ENCODE results near the gene ARPP21.

Gene ARPP21

DNA sequence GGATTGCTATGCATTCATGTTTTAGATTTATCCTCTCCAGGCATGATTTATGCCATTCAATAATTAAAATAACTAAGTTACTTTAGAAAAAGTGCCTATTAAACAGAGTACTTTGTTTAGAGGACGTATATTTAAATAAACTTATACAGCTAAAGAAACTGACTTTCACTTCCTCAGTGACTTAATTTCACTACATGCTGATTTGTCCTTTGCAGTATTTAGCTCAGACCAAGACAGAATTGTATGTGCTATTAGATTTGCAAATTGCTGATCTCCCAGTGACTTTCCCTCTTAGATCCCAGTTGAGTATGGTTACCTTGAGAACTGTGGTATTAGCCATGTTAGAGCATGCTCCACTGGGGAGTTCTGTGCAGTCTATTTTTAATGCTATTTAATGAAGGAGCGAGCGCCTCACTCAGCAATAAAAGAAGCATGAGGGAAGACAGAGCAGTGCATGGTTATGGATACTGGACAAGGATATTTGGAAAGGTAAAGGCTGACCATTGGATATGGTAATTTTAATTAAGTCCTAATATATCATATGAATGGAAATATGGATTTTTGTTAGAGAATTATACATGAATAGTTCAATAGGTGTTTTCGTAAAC lies 2.7 kb downstream of the ARPP21 start:
- DNase-seq (ENCODE audit: low read depth in 2 of 2), result no peak

DNA sequence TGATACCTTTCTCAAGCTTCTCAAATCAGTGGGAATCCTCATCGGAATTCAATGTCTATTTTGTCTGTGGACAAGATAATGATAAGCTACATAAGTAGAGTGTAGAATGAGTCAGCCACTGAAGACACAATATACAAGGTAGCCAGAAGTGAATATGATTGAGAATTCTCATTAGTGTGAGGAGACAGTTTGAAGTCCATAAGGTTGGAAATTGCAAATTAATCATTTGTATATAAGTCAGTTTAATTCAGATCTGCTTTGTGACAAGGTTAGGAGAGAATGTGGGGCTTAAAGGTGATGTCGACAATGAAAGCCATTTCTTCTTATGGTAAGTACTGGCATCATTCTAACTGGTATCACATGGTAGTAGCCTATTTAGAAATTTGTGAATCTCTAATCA lies 4.2 kb downstream of the ARPP21 start:
- no peak for DNase-seq (ENCODE audit: low read depth in 2 of 2)

DNA sequence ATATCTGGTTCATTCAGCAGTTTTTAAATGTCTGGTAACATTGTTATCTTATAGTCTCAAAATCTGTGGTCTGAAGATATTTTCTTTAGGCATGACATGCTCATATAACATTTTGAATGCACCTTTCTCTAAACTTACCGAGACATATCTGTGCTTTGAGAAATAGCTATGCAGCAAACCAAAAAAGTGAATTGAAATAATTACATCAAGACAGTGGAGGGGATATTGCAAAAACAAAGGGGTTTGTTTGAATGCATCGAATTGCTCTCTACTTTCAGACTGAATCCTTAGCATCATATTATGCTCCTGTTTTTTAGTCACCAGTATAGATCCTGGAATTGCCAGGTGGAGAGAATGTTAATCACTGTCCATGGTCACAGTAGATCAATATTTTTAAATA lies 5.1 kb downstream of the ARPP21 start:
- DNase-seq (ENCODE audit: low read depth in 2 of 2), result no peak

DNA sequence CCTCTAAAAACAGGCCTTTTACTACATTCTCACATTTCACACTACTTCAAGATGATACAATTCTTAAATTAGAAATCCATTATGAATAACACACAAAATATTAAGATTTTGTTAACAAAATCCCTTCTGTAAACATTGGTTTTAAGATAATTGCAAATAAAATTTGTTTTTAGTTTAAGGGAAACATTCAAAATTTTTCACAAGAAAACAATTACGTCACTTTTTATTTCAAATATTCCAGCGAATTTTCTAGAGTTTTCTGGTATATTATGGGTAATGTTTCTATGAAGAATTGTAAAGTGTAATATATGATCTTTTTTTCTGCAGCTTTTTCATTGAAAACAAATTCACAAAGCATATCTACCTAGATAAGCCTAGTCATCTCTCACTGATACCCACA lies 5.9 kb downstream of the ARPP21 start:
- no peak for DNase-seq (ENCODE audit: low read depth in 2 of 2)

DNA sequence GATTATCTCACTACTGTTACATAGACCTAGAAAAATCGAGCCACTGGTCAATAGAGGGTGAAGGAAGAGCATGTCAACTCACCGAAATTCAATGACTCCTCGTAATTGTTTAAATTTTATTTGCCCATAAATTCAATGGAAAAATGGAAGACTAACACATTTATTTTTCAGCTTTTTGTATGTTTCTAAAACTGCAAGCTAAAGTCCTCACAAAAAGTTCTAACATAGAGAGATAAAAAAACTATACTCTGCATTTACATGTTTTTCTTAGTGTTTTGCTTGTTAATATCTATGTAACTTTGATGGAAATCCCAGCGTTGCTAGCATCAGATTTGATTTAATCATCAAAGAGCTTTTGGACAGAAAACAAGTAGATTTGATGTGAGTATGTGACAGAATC lies 6.8 kb downstream of the ARPP21 start:
- DNase-seq (ENCODE audit: low read depth in 2 of 2), result no peak

DNA sequence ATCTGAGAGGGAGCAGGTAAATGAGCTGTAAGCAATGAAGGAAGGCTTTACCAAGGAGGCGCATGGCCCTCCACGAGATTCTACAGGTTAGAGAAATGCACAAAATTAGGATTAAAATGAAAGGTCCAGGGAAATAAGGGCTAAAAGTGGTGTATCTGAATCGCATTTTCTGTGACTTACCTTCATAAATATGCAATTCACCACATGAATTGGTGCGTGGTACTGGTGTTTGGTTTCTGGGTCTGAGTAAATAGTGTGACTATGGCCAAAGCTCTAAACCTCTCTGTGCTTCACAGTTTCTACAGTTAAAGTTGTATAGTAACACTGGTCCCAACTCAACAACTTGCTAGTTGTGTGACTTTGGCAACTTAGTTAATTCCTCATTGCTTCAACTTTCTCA lies 8.1 kb downstream of the ARPP21 start:
- no peak for DNase-seq (ENCODE audit: low read depth in 2 of 2)

DNA sequence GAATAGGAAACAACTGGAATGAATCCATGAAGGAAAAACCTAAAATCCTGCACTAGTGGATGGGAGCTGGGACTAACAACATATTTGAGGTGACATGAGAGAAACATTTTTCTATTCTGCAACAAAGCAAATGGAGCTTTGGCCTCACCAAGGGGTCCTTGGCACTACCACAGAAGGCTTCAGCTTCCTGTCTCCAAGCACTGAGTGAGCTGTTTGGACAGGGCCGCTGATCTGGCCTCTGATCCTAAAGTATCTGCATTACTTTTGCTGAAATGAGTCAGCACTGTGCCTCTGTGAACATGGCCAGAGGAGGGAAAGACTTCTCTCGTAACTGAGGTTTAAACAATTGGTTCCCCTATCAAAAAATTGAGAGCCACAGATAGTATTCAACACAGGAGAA lies 9.0 kb downstream of the ARPP21 start:
- no peak for DNase-seq (ENCODE audit: low read depth in 2 of 2)

DNA sequence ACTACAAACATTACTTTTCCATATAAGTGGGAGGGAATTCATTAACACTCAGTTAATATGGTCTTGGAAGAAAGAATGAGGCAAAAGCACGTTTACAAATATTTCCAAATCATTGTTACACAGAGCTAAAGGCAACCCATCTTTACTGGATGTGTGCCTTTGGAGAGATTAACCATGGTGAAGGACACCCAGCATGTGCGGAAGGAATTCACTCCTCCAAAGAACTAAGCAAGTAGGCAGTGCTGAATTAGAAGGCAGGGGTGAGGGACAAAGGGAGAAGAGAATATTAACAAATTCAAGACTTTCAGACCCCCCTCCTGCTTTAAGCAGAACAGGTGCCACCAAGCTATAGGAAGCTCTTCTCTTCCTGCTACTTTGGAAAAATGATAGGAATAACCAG lies 10.1 kb downstream of the ARPP21 start:
- DNase-seq (ENCODE audit: low read depth in 2 of 2), result no peak

DNA sequence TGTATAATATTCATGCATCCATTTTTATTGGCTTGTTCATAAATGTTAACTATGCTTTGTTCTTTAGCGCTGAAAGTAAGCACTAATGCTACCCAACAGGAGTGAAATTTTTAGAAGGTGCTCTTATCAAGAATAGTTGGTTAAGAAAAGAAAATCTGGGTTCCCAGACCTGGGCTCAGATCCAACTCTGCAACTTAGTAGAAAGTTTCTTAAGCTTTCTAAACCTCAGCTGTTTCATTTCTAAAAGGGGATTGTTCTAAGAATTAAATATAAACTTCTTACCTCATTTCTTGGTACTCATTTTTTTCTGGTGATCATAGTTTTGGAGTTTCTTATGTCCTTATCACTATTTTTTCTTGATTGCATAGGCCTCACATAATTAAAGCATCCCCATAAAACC lies 12.1 kb downstream of the ARPP21 start:
- DNase-seq (ENCODE audit: low read depth in 2 of 2), result no peak

DNA sequence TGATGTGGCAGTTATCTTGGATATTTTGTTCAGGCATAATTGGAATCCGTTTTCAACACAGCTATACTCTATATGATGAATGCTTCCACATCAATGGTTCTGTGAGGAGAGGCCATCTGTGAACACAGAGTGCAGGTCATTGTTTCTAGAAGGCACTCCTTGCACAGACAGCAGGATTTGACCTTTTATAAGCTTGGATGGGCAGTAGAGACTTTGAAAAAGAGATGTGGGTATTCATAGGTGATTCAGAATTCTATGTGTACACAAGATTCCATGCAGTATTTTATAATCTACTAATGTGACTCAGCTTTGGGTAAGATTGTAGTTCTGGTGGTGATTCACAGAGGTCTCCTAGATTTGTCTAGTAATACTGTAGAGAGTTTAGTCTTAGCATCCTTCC lies 12.5 kb downstream of the ARPP21 start:
- no peak for DNase-seq (ENCODE audit: low read depth in 2 of 2)

DNA sequence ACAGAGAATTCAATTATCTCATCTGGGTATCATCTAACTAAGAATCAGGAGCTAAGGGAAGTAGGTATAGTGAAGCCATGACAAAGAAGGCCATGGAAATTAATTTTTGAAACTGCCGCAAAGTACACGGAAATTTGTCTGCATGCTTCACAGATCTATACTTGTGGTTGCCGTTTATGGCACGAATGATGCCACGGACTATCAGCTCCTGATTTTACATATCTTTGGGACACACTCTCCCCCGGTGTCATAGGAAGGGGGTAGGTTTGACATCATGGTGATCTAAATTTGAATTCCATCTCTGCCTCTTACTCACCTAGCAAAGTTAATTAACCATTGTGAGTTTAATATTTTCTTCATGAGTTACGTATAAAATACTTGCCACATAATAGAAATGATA lies 14.0 kb downstream of the ARPP21 start:
- DNase-seq (ENCODE audit: low read depth in 2 of 2), result no peak

DNA sequence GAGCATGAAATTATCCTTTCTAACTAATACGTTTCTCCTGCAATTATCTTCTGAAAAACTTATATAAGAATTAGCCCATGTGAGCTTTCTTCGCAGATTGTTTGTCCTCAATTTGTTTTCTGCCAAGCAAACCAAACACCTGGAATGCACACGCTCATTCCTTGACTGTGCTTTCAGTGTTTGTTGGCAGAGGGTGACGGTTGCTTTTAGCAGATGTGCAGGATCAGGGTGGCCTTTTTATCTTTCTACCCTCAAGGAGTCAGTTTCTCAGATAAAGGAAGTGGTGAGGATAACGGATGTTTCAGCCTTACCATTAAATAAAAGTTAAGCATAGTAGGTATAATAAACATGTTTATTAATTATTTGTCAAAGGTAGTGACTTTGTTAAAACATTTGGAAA lies 15.2 kb downstream of the ARPP21 start:
- no peak for DNase-seq (ENCODE audit: low read depth in 2 of 2)

DNA sequence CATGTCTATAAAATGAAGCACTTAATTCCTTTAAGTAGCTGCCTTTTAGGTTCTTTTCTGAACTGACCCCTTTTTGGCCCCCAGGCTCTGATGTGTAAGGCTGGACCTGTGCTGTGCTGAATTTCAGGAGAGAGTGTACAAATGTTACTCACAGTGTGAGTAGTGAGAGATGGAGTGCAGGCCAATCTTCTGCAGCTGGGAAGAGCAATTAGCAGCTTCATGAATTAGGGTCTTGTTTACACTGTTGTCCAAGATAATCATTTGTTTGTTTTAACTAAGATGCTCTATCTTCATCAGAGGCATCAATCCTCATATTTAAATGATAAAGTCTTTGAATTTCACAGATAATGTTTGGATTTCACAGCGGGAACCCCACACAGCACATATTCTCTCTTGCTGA lies 19.4 kb downstream of the ARPP21 start:
- no peak for DNase-seq (ENCODE audit: low read depth in 2 of 2)

DNA sequence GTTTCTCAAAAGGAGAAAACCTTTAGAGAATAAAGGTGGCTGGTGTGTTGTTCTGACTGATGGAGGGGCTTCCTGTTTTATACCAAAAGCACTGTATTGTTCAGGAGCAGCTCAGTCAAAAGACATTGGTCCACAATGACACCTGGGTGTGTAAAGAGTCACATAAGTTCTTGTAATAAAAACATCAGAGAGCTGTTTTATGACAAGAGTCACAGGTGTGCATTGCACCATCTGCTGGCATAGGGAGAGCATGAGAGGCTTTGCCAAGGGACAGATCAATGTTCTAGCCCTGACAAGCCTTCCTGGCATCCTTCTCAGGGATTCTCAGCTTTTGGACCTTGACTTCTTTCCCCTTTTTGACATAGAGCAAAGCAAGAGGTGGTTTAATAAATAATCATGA lies 20.4 kb downstream of the ARPP21 start:
- no peak for DNase-seq (ENCODE audit: low read depth in 2 of 2)

DNA sequence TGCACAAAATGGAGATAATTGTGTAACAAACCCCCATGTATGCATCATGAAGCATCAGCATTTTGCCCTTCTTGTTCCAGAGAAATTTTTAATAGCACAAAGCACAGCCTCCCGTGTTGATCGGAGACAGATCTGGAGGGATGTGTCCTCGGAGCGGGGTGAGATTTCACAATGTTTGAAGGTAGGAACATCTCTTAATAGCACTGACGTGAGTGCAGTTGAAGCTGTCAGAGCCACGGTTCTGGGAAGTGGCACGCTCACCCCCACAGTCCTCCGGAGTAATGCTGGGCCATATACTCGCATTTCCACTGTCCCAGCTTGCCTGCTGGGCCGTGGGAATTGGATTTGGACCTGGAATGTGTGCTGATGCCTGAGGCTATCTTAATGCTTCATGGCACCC lies 24.1 kb downstream of the ARPP21 start:
- no peak for DNase-seq (ENCODE audit: low read depth in 2 of 2)

DNA sequence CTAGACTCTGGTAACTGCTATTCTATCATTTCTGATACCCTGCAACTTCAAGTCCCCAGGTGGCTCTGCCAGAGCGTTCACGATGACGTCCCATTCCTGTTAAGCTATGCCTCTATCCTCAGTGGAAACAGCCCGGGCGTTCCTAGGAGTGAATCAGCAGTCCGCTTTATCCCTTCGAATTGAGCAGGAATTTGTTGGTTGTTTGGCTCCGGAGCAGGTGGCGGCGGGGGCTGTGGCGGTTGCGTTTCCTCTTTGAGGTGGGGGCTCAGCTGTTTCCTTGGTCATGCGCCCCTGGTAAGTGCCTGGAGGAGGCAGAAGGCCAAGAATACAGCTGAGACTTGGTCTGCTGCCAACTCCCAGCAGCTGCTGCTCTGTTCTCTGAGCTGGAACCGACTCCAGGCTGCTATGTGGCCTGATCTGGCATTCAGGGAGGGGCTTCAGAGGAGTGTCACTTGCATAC lies 25.2 kb downstream of the ARPP21 start:
- no peak for DNase-seq (ENCODE audit: low read depth in 2 of 2)

DNA sequence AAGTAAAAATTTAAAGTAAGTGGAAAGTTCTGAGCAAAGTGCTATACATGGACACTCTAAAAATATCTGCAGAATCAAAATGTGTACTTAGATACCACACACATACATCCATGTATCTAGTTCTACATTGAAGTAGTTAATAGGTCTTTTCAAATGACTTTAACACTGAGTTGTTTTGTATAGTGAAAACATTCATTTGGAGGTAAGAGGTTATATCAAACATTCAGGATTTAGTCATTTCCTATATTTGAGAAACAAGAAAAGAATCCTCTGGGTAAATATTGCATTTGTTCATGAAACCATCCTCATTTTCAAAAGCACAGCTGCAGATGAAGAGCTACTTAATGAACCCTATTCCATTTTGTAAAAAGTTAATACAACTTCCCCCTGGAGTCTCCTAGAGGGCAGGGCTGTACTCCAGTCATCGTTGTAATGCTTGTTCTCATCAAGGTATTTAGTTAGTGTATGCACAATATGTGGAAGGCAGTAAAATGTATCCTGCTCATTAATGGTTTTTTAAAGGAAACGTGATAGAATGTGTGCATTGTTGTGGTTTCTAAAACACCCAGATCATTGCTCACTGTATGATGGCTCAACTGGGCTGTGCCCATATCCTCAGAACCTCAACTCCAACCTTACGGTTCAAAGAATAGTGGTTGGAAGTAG lies 26.2 kb downstream of the ARPP21 start:
- no peak for DNase-seq (ENCODE audit: low read depth in 2 of 2)

DNA sequence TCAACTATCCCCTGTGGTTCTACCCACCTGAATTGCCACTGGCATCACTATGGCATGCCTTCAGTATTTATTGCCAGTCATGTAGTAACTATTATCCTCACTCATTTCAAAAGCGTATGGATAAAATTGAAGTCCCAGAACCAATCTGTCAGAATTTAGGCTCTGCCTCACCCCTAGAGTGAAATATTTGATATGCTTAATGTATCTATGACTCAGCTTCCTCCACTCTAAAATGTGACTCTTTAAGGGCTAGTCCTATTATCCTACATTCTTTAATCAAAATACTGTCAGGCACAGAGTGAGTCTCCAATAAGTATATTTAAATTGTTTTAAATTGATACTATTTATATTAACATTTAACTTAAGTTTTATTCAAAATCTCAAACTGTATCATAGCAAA lies 27.6 kb downstream of the ARPP21 start:
- DNase-seq (ENCODE audit: low read depth in 2 of 2), result no peak

DNA sequence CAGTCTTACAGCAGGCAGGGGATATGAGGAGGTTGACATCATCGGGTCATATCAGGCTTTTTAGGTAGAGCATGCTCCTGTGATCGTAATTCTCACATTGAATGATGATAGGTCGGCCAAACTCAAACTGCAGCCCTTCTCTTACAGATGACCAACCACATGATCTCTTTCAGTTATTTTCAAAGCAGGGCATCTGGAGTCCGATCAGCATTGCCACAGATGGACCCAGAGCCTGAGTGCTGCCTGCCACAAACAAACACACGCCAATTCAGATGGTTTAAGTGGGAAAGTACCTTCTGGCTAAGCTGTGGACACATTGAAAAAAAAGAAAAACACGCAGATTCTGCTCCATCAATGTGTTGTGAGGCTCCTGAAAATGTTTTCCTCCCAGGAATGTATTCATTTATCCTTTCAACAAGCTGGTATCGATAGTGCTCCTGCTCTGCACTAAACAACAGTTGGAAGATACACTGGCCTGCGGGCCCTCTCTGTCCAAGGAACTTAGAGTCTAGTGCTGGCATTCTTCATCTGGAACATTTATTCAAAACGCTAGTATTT lies 31.2 kb downstream of the ARPP21 start:
- no peak for DNase-seq (ENCODE audit: low read depth in 2 of 2)

DNA sequence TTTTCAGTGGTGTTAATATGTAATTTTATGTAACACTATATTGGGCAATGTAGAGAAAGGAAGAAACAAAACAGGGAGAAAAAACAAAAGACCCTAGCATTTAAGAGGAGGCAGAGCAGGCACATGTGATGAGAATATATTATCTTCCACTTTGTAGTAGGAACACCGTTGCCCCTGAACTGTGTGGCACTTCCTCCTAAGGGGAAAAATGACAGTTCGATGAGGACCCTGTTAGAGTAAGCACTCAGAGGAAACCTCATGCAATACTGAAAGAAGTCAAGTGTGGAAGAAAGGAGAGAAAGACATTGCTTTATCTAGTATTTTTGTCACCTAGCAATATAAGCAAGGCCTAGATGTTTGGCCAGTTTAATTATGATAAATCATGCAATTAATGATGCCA lies 32.2 kb downstream of the ARPP21 start:
- DNase-seq (ENCODE audit: low read depth in 2 of 2), result no peak

DNA sequence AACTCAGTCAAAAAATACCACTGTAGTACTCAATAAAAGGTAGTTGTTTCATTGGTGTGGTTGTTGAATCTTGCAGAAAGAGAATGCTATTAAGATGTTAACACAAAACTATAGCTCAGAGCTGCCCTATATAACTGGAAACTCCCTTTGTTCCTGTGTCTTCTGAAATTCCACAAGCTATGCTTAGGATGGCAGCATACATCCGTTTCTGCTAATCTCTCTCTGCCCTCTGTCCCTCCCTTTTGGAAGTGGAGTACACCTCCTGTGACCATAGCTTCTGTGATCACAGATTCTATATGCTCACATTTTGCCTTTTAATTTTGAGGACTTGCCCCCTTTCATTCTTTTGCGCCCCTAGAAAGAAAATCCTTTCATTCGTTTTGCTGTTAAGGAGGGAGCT lies 33.7 kb downstream of the ARPP21 start:
- DNase-seq (ENCODE audit: low read depth in 2 of 2), result no peak

DNA sequence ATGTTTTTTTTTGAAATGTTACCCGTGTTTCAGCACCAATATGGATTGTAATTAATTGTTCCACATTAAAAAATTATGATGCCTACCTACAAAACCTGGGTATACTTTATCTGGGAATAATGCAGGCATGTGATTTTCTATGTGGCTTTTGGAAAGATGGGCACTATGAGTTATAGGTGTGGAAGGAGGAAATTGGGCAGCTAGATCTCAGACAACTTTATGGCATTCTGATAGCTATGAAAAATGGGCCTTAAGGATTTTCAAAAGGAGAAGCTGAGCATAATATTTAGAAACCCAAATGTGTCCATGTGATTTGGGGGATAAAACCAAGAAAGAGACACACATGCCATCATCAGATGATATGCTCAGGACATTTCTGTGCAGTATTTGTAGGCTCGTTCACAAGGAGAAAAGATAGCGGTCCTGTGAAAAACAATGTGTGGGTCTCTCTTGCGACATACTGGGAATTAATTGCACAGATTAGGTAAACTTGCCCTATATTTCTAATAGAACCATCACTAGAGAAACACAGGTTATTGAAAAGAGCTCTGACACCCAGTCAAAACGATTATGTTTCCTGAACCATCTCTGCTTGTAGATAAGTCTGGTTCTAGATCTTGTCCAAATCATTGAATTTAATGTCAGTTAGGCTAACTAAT lies 35.3 kb downstream of the ARPP21 start:
- DNase-seq (ENCODE audit: low read depth in 2 of 2), result no peak

DNA sequence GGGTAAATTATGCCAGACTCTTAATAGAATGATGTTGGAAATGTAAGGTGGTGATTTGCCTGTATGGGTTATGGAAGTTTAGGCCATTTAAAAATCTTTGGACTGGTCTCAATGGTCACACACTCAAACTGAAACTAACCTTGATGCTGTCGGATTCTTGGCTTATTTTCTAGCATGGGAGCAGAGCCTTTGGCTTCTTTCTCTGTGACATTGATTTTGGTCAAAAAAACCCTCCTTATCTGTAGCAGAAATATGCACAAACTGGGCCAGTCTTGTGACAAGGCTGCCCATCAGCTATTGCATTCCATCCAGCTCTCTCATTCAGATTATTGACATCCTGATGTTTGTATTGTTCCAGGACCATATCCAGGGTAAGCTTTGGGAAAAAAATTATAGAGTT lies 35.9 kb downstream of the ARPP21 start:
- no peak for DNase-seq (ENCODE audit: low read depth in 2 of 2)
